Naive B cell (primary cell): ENCODE measurements around the gene KAZN. TPM values are rescaled to one million over a fixed set of nuclear protein-coding genes. Genes with fewer than 3 reads are reported as not detected.

Experiments used
- ATAC-seq, 2 donors: fragments of 150-1000 bp; cut with Tn5 transposase; 2 replicates each; pipeline ENCODE4 v1.10.0; 2021; ENCODE audit warnings: low read depth in 2 of 2, mild to moderate bottlenecking in 2 of 2, moderate library complexity in 2 of 2
- DNase-seq: peaks from one replicate; pipeline ENCODE4 v3.0.0; 2022
- H3K27ac Mint-ChIP-seq, 6 donors: one replicate each; pipeline ENCODE4 v1.8.0; 2020 to 2022; ENCODE audit warnings: mild to moderate bottlenecking in 6 of 6, mixed read lengths in 6 of 6, moderate library complexity in 5 of 6, inconsistent platforms in 2 of 6
- H3K27me3 Mint-ChIP-seq, 3 donors: one replicate each; pipeline ENCODE4 v1.8.0; 2021 to 2022; ENCODE audit warnings: mixed read lengths in 3 of 3, mild to moderate bottlenecking in 1 of 3
- H3K36me3 Mint-ChIP-seq, 2 donors: one replicate each; pipeline ENCODE4 v1.8.0; 2020 to 2022; ENCODE audit warnings: mixed read lengths in 2 of 2, inconsistent platforms in 1 of 2, mild to moderate bottlenecking in 1 of 2
- H3K4me1 Mint-ChIP-seq, 3 donors: one replicate each; pipeline ENCODE4 v1.8.0; 2020 to 2022; ENCODE audit warnings: mixed read lengths in 3 of 3, inconsistent platforms in 1 of 3, mild to moderate bottlenecking in 1 of 3, moderate library complexity in 1 of 3
- H3K4me3 Mint-ChIP-seq, 8 donors: one replicate each; pipeline ENCODE4 v1.8.0; 2020 to 2022; ENCODE audit warnings: mild to moderate bottlenecking in 8 of 8, mixed read lengths in 8 of 8, moderate library complexity in 8 of 8, inconsistent platforms in 2 of 8
- H3K9me3 Mint-ChIP-seq, 7 donors: one replicate each; pipeline ENCODE4 v1.8.0; 2020 to 2022; ENCODE audit warnings: mixed read lengths in 7 of 7, mild to moderate bottlenecking in 5 of 7, inconsistent platforms in 2 of 7, moderate library complexity in 1 of 7
- polyA plus RNA-seq, 6 donors: library from polyadenylated mRNA; unstranded; fragments of 300-500 nt; fragmentation: Illumina TruSeq; gene quantifications; one replicate each; pipeline ENCODE4 v1.2.3, GENCODE V29; 2021; ENCODE audit warnings: low read depth in 6 of 6

Gene KAZN
- polyA plus RNA-seq, 6 donors from 2014 or later: 0.16 TPM; not detected in 5

GRCh38 chr1:14915356-14916054 is 317.0 kb downstream of the KAZN start:
- Mint-ChIP-seq H3K27me3 (peaks cover 8 to 20% (median 17%) of the 10 kb centered on the region in 3 donors), H3K4me3 (no peak overlapping the region), H3K9me3 (no peaks in the 10 kb centered on the region), H3K4me1 (no peaks in the 10 kb centered on the region), H3K36me3 (no peaks in the 10 kb centered on the region), H3K27ac (no peak overlapping the region)
- DNase-seq (no peak), ATAC-seq (peak in 1 of 2 donors; percentile 27)

GRCh38 chr1:14919289-14919688 is 320.8 kb downstream of the KAZN start:
- DNase-seq: no peak
- no peaks in the 10 kb centered on the region for H3K36me3 Mint-ChIP-seq
- no peak overlapping the region for H3K4me3 Mint-ChIP-seq
- ATAC-seq: no peak
- peaks cover 4 to 8% (median 5%) of the 10 kb centered on the region in 3 donors for H3K4me1 Mint-ChIP-seq
- H3K27ac Mint-ChIP-seq: no peak overlapping the region
- H3K9me3 Mint-ChIP-seq: no peaks in the 10 kb centered on the region
- H3K27me3 Mint-ChIP-seq: peaks cover 18 to 53% (median 38%) of the 10 kb centered on the region in 3 donors

- Mint-ChIP-seq H3K36me3 (no peaks in the 10 kb centered on the region), H3K27me3 (peaks cover 15 to 53% (median 38%) of the 10 kb centered on the region in 3 donors), H3K27ac (no peak overlapping the region), H3K9me3 (no peaks in the 10 kb centered on the region), H3K4me3 (no peak overlapping the region), H3K4me1 (peaks cover 4 to 8% (median 5%) of the 10 kb centered on the region in 3 donors)
- DNase-seq (no peak), ATAC-seq (no peak)
Observed at GRCh38 chr1:14919751-14920150, 321.3 kb downstream of the KAZN start.

- H3K27ac Mint-ChIP-seq: no peak overlapping the region
- H3K9me3 Mint-ChIP-seq: no peaks in the 10 kb centered on the region
- ATAC-seq (no peak), DNase-seq (no peak)
- H3K4me1 Mint-ChIP-seq: peaks cover 8 to 15% (median 14%) of the 10 kb centered on the region in 3 donors
- H3K4me3 Mint-ChIP-seq: no peak overlapping the region
- H3K36me3 Mint-ChIP-seq: peaks cover 0 to 4% of the 10 kb centered on the region in 2 donors
- peaks cover 27 to 66% (median 51%) of the 10 kb centered on the region in 3 donors for H3K27me3 Mint-ChIP-seq
Observed at GRCh38 chr1:14921057-14921456, 322.6 kb downstream of the KAZN start.

- H3K27ac Mint-ChIP-seq: no peak overlapping the region
- H3K4me3 Mint-ChIP-seq: peak overlapping the region; percentile 43 to 87 (median 80)
- peaks cover 43 to 87% (median 64%) of the 10 kb centered on the region in 3 donors for H3K27me3 Mint-ChIP-seq
- H3K9me3 Mint-ChIP-seq: no peaks in the 10 kb centered on the region
- ATAC-seq (no peak), DNase-seq (no peak)
- peaks cover 0 to 11% of the 10 kb centered on the region in 2 donors for H3K36me3 Mint-ChIP-seq
- peaks cover 8 to 15% (median 14%) of the 10 kb centered on the region in 3 donors for H3K4me1 Mint-ChIP-seq
Observed at GRCh38 chr1:14922942-14923726, 324.6 kb downstream of the KAZN start.

GRCh38 chr1:14923727-14924452 is 325.4 kb downstream of the KAZN start:
- peak; percentile 40 to 47 for ATAC-seq
- peaks cover 8 to 15% (median 14%) of the 10 kb centered on the region in 3 donors for H3K4me1 Mint-ChIP-seq
- H3K4me3 Mint-ChIP-seq: peak overlapping the region in 7 of 8 donors; percentile 77 to 87 (median 80)
- H3K9me3 Mint-ChIP-seq: no peaks in the 10 kb centered on the region
- peaks cover 0 to 11% of the 10 kb centered on the region in 2 donors for H3K36me3 Mint-ChIP-seq
- H3K27me3 Mint-ChIP-seq: peaks cover 46 to 89% (median 66%) of the 10 kb centered on the region in 3 donors
- H3K27ac Mint-ChIP-seq: no peak overlapping the region
- no peak for DNase-seq

GRCh38 chr1:14924455-14925331 is 326.2 kb downstream of the KAZN start:
- Mint-ChIP-seq H3K4me3 (peak overlapping the region; percentile 5 to 77 (median 65)), H3K27ac (peak overlapping the region in 1 of 6 donors; percentile 86), H3K27me3 (peaks cover 46 to 86% (median 64%) of the 10 kb centered on the region in 3 donors), H3K4me1 (peaks cover 8 to 15% (median 14%) of the 10 kb centered on the region in 3 donors), H3K36me3 (peaks cover 0 to 11% of the 10 kb centered on the region in 2 donors), H3K9me3 (no peaks in the 10 kb centered on the region)
- DNase-seq (no peak), ATAC-seq (no peak)

GRCh38 chr1:14925336-14926136 is 327.1 kb downstream of the KAZN start:
- H3K4me3 Mint-ChIP-seq: peak overlapping the region in 7 of 8 donors; percentile 21 to 77 (median 63)
- DNase-seq (no peak), ATAC-seq (no peak)
- no peak overlapping the region for H3K27ac Mint-ChIP-seq
- H3K9me3 Mint-ChIP-seq: no peaks in the 10 kb centered on the region
- peaks cover 8 to 15% (median 14%) of the 10 kb centered on the region in 3 donors for H3K4me1 Mint-ChIP-seq
- peaks cover 46 to 78% (median 61%) of the 10 kb centered on the region in 3 donors for H3K27me3 Mint-ChIP-seq
- peaks cover 0 to 11% of the 10 kb centered on the region in 2 donors for H3K36me3 Mint-ChIP-seq

- no peak overlapping the region for H3K27ac Mint-ChIP-seq
- DNase-seq: no peak
- no peak for ATAC-seq
- no peaks in the 10 kb centered on the region for H3K9me3 Mint-ChIP-seq
- H3K4me1 Mint-ChIP-seq: peaks cover 8 to 15% (median 14%) of the 10 kb centered on the region in 3 donors
- peak overlapping the region; percentile 13 to 67 (median 26) for H3K4me3 Mint-ChIP-seq
- H3K36me3 Mint-ChIP-seq: peaks cover 0 to 11% of the 10 kb centered on the region in 2 donors
- peaks cover 44 to 71% (median 58%) of the 10 kb centered on the region in 3 donors for H3K27me3 Mint-ChIP-seq
Observed at GRCh38 chr1:14926229-14926628, 327.7 kb downstream of the KAZN start.

- H3K4me3 Mint-ChIP-seq: no peak overlapping the region
- peak overlapping the region in 1 of 6 donors; percentile 1 for H3K27ac Mint-ChIP-seq
Observed at GRCh38 chr1:14926818-14927575, 328.5 kb downstream of the KAZN start.

GRCh38 chr1:14928412-14928811 is 329.9 kb downstream of the KAZN start:
- Mint-ChIP-seq H3K4me1 (peaks cover 6 to 12% (median 11%) of the 10 kb centered on the region in 3 donors), H3K36me3 (peaks cover 0 to 11% of the 10 kb centered on the region in 2 donors), H3K4me3 (no peak overlapping the region), H3K27me3 (peaks cover 41 to 54% (median 44%) of the 10 kb centered on the region in 3 donors), H3K9me3 (no peaks in the 10 kb centered on the region), H3K27ac (no peak overlapping the region)
- no peak for DNase-seq
- no peak for ATAC-seq

More at GRCh38 chr1:14926818-14927575, 328.5 kb downstream of the KAZN start:
- peaks cover 8 to 15% (median 14%) of the 10 kb centered on the region in 3 donors for H3K4me1 Mint-ChIP-seq
- ATAC-seq (no peak), DNase-seq (no peak)
- peaks cover 45 to 64% (median 56%) of the 10 kb centered on the region in 3 donors for H3K27me3 Mint-ChIP-seq
- H3K9me3 Mint-ChIP-seq: no peaks in the 10 kb centered on the region
- peaks cover 0 to 11% of the 10 kb centered on the region in 2 donors for H3K36me3 Mint-ChIP-seq
